Chondrocyte (in vitro differentiated cells): ENCODE measurements around the gene ZNF423. TPM values are rescaled to one million over a fixed set of nuclear protein-coding genes. Genes with fewer than 3 reads are reported as not detected.
"Not testable (repeated sequence)": the region's sequence is repeated elsewhere in the genome, so short reads cannot be mapped to it uniquely, and the experiment has no call there.

Experiments
- DNase-seq: peaks from one replicate; pipeline ENCODE4 v3.0.0; 2021; ENCODE audit warnings: mixed read lengths, low spot score
- H3K27ac Mint-ChIP-seq: one replicate; pipeline ENCODE4 v1.8.0; 2021; ENCODE audit warnings: mild to moderate bottlenecking, moderate library complexity, mixed read lengths; ENCODE audit not compliant: unreplicated experiment
- H3K27me3 Mint-ChIP-seq: 2 replicates; pipeline ENCODE4 v1.8.0; 2021; ENCODE audit warnings: low read depth, mixed read lengths
- H3K36me3 Mint-ChIP-seq: 2 replicates; pipeline ENCODE4 v1.8.0; 2021; ENCODE audit warnings: low read depth, mixed read lengths
- H3K4me1 Mint-ChIP-seq: 2 replicates; pipeline ENCODE4 v1.8.0; 2021; ENCODE audit warnings: low read depth, mild to moderate bottlenecking, mixed read lengths
- H3K4me3 Mint-ChIP-seq: one replicate; pipeline ENCODE4 v1.8.0; 2021; ENCODE audit warnings: mild to moderate bottlenecking, moderate library complexity, mixed read lengths; ENCODE audit not compliant: unreplicated experiment
- H3K9me3 Mint-ChIP-seq: 2 replicates; pipeline ENCODE4 v1.8.0; 2021; ENCODE audit warnings: low read depth, mixed read lengths
- CTCF ChIP-seq: fragments of 200-600 bp; sonication (generic); IDR thresholded peaks from 2 replicates; pipeline ENCODE4 v1.5.0; 2021; ENCODE audit warnings: antibody characterized with exemption, mild to moderate bottlenecking, moderate library complexity
- total RNA-seq: library from RNA; stranded (reverse); gene quantifications from 3 replicates; pipeline ENCODE4 v1.2.1, GENCODE V29; 2021

The ZNF423 gene
- total RNA-seq, 1 donor from 2014 or later: 4.7 TPM

GRCh38 chr16:49875806-49876715 lies 20.1 kb upstream of the ZNF423 start:
- H3K36me3 Mint-ChIP-seq: no peaks in the 10 kb centered on the region
- TF ChIP-seq CTCF: no peak
- H3K4me3 Mint-ChIP-seq: peak overlapping the region; percentile 65
- H3K9me3 Mint-ChIP-seq: no peaks in the 10 kb centered on the region
- H3K27ac Mint-ChIP-seq: no peak overlapping the region
- no peak for DNase-seq
- H3K4me1 Mint-ChIP-seq: peaks cover 7% of the 10 kb centered on the region
- peaks cover 3% of the 10 kb centered on the region for H3K27me3 Mint-ChIP-seq

- Mint-ChIP-seq H3K4me3 (no peak overlapping the region), H3K27me3 (peaks cover 3% of the 10 kb centered on the region), H3K9me3 (no peaks in the 10 kb centered on the region), H3K36me3 (no peaks in the 10 kb centered on the region), H3K27ac (no peak overlapping the region), H3K4me1 (peaks cover 7% of the 10 kb centered on the region)
- no peak for DNase-seq
- no peak for TF ChIP-seq CTCF
Observed at GRCh38 chr16:49874613-49875237, 18.8 kb upstream of the ZNF423 start.

GRCh38 chr16:49871824-49872223 lies 15.9 kb upstream of the ZNF423 start:
- H3K4me1 Mint-ChIP-seq, H3K27ac Mint-ChIP-seq, H3K27me3 Mint-ChIP-seq: not testable (repeated sequence)

GRCh38 chr16:49869731-49870130 lies 13.8 kb upstream of the ZNF423 start:
- Mint-ChIP-seq H3K27ac (no peak overlapping the region), H3K27me3 (peaks cover 1% of the 10 kb centered on the region), H3K36me3 (no peaks in the 10 kb centered on the region), H3K4me1 (no peaks in the 10 kb centered on the region), H3K4me3 (no peak overlapping the region), H3K9me3 (no peaks in the 10 kb centered on the region)
- no peak for TF ChIP-seq CTCF
- DNase-seq: no peak

More at GRCh38 chr16:49871824-49872223, 15.9 kb upstream of the ZNF423 start:
- DNase-seq, H3K9me3 Mint-ChIP-seq, H3K4me3 Mint-ChIP-seq, H3K36me3 Mint-ChIP-seq: not testable (repeated sequence)

- no peak overlapping the region for H3K4me3 Mint-ChIP-seq
- no peaks in the 10 kb centered on the region for H3K36me3 Mint-ChIP-seq
- H3K9me3 Mint-ChIP-seq: no peaks in the 10 kb centered on the region
- no peak overlapping the region for H3K27ac Mint-ChIP-seq
- TF ChIP-seq CTCF: no peak
- DNase-seq: no peak
- H3K4me1 Mint-ChIP-seq: no peaks in the 10 kb centered on the region
- H3K27me3 Mint-ChIP-seq: no peaks in the 10 kb centered on the region
Observed at GRCh38 chr16:49867796-49868668, 12.1 kb upstream of the ZNF423 start.
